ENCODE measurements around the gene TMPO.

GRCh38 chr12:98538031-98538430, 22.6 kb downstream of the TMPO start:
- TF ChIP-seq CTCF (IDR thresholded peaks at IDR 0.05), result no peak
- no peak for TF ChIP-seq ZNF232 (CRISPR knock-in tag; IDR thresholded peaks at IDR 0.05)
- no peak for TF ChIP-seq HMGXB4 (CRISPR knock-in tag; IDR thresholded peaks at IDR 0.05)
- no peak for TF ChIP-seq ZNF138 (CRISPR knock-in tag; conservative IDR thresholded peaks at IDR 0.05)
- TF ChIP-seq NR3C1 (CRISPR knock-in tag; conservative IDR thresholded peaks at IDR 0.05; ENCODE audit: low read depth), result no peak
- no peak for TF ChIP-seq SP1 (CRISPR knock-in tag; conservative IDR thresholded peaks at IDR 0.05)
- no peak for TF ChIP-seq MYBL2 (CRISPR knock-in tag; IDR thresholded peaks at IDR 0.05)
- TF ChIP-seq ZSCAN18 (CRISPR knock-in tag; IDR thresholded peaks at IDR 0.05), result no peak
- no peak for TF ChIP-seq USF2 (CRISPR knock-in tag; IDR thresholded peaks at IDR 0.05)
- TF ChIP-seq AR (CRISPR knock-in tag; IDR thresholded peaks at IDR 0.05), result no peak
- no peak for TF ChIP-seq AFF4 (CRISPR knock-in tag; IDR thresholded peaks at IDR 0.05; ENCODE audit: borderline replicate concordance)
- no peak for TF ChIP-seq CBFB (CRISPR knock-in tag; IDR thresholded peaks at IDR 0.05; ENCODE audit: low read depth)
- TF ChIP-seq ZNF423 (CRISPR knock-in tag; IDR thresholded peaks at IDR 0.05), result no peak
- no peak for TF ChIP-seq USF1 (CRISPR knock-in tag; IDR thresholded peaks at IDR 0.05)

Measured in WTC11 (cell line).